ENCODE measurements around the gene GJA3. TPM values are rescaled to one million over a fixed set of nuclear protein-coding genes. Genes with fewer than 3 reads are reported as not detected.

GJA3 gene
- total and polyA plus RNA-seq, 9 donors, result 0.08 to 0.34 (median 0.15) TPM; not detected in 2

DNA sequence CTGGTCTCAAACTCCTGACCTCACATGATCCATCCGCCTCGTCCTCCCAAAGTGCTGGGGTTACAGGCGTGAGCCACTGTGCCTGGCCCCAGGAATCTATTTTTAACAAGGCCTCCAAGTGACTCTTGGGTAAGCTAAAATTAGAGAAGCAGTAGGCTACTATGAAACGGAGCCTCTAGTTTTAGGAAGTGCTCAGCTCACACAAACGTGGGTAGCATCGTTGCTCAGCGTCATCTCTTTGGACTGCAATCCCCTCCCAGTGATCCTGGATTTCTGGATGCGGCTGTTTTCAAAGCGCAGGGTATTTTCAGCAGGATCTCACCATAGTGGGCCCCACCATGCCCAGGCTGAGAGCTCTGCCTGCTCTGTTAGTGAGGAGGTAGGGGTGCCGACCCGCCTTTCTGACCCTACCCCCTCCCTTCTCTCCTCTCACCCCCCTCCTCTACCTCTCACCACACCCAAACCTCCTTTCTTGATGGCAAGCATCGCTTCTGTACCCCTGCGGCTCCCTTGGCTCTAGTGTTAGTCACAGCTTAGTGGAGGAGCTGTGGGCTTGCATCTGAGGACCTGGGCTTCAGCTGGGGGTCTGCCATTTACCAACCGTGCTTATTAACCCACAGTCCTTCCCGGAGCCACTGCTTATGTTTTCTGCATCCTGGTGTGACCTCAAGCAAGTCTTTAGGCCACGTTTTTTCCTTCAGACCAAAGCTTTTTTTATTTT lies 34.2 kb downstream of the GJA3 start:
- DNase-seq, result no peak
- H3K4me3 ChIP-seq, result no peak overlapping the region

DNA sequence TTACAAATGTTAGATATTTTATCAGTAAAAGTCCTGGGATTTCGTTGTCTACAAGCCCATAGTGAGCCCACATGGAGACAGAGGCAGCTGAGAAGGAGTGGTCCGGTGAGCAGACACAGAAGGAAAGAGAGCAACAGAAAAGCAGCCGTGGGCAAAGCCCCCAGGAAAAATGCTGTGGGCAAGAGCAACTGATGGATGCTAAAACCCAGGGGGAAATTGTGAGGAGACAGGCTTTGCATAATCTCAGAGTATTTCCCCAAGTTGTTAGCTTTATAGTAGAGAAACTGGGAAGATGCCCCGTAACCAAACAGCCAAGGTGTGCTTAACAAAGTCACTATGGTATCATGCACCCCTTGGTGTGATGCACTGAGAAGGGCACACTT lies 35.1 kb downstream of the GJA3 start:
- DNase-seq, result no peak
- no peak for TF ChIP-seq POLR2A (IDR thresholded peaks at IDR 0.05)
- no peak for TF ChIP-seq EP300 (IDR thresholded peaks at IDR 0.05)
- TF ChIP-seq, protein P1, sequence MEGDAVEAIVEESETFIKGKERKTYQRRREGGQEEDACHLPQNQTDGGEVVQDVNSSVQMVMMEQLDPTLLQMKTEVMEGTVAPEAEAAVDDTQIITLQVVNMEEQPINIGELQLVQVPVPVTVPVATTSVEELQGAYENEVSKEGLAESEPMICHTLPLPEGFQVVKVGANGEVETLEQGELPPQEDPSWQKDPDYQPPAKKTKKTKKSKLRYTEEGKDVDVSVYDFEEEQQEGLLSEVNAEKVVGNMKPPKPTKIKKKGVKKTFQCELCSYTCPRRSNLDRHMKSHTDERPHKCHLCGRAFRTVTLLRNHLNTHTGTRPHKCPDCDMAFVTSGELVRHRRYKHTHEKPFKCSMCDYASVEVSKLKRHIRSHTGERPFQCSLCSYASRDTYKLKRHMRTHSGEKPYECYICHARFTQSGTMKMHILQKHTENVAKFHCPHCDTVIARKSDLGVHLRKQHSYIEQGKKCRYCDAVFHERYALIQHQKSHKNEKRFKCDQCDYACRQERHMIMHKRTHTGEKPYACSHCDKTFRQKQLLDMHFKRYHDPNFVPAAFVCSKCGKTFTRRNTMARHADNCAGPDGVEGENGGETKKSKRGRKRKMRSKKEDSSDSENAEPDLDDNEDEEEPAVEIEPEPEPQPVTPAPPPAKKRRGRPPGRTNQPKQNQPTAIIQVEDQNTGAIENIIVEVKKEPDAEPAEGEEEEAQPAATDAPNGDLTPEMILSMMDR (IDR thresholded peaks at IDR 0.05), result no peak
- intact Hi-C loops (cut with DNase I), result no loop called here
- Histone ChIP-seq H3K9me3 (no peaks in the 10 kb centered on the region), H3K27ac (no peak overlapping the region), H3K36me3 (no peaks in the 10 kb centered on the region), H3K4me1 (ENCODE audit: insufficient read depth) (peaks cover 4% of the 10 kb centered on the region), H3K27me3 (no peaks in the 10 kb centered on the region), H3K4me3 (no peak overlapping the region)
- WGBS, 3 donors, result 48 to 57% (median 53%) methylated on average over 4 of the region's 4 CpGs

More for the DNA sequence above, 34.2 kb downstream of the GJA3 start:
- TF ChIP-seq, protein P1 (IDR thresholded peaks at IDR 0.05), result no peak
- TF ChIP-seq POLR2A (IDR thresholded peaks at IDR 0.05) (no peak), EP300 (IDR thresholded peaks at IDR 0.05) (no peak)
- H3K36me3 ChIP-seq, result no peaks in the 10 kb centered on the region
- peaks cover 4% of the 10 kb centered on the region for H3K4me1 ChIP-seq (ENCODE audit: insufficient read depth)
- no peak overlapping the region for H3K27ac ChIP-seq
- intact Hi-C loops (cut with DNase I), result no loop called here
- WGBS, 3 donors, result 63 to 74% (median 67%) methylated on average over 16 of the region's 16 CpGs
- H3K9me3 ChIP-seq, result no peaks in the 10 kb centered on the region
- H3K27me3 ChIP-seq, result no peaks in the 10 kb centered on the region

DNA sequence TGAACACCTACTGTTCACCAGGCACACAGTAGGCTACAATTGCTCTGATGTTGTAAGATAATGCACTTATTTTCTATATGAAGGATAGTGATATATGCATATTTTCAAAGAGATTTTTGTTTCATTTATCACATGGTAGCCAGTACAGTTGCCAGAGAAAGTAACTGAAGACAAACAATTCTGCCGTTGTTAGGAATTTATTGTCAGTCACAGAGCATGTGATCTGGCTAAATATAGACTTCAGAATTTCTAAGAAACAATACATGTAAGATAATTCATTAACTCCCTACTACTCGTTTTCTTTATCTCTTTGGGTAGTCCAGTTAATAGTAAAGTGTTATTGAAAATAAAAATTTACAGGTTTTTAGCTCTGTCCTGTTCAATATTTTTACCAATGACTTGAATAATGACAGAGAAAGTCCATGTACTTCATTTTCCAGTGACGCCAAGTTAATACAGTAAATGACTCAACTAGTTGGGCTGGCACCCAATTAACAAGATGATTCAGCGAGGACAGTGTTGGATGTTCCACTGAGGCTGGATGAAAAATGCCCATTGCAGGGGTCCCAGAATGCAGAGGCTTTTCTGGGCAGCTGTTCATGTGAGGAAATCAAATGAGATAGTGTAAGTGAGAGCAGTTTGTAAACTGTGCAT lies 35.6 kb downstream of the GJA3 start:
- TF ChIP-seq, protein P1 (IDR thresholded peaks at IDR 0.05), result no peak
- TF ChIP-seq EP300 (IDR thresholded peaks at IDR 0.05) (no peak), POLR2A (IDR thresholded peaks at IDR 0.05) (no peak)
- Histone ChIP-seq H3K4me1 (ENCODE audit: insufficient read depth) (peaks cover 4% of the 10 kb centered on the region), H3K9me3 (no peaks in the 10 kb centered on the region), H3K27me3 (no peaks in the 10 kb centered on the region), H3K27ac (no peak overlapping the region), H3K4me3 (no peak overlapping the region), H3K36me3 (no peaks in the 10 kb centered on the region)
- no peak for DNase-seq
- intact Hi-C loops (cut with DNase I), result no loop called here
- 20 to 22% (median 22%) methylated on average over 4 of the region's 4 CpGs for WGBS, 3 donors

DNA sequence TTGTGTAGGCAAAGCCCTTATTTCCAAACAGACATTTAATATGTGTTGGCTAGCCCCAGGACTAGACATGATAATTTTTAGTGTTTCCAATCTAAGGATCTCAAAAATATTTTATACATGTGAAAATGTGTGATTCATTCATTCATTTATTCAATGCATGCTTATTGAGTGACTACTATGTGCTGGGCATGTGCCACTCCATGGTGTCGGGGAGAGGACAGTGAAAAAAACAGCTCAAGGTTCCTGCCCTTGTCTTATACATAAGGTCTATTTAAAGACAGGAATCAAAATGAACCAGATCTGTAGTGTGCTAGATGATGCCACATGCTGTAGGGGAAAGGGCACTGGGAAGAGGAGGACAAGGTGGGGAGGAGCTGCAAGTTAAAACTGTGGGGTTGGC lies 36.5 kb downstream of the GJA3 start:
- Histone ChIP-seq H3K36me3 (no peaks in the 10 kb centered on the region), H3K9me3 (no peaks in the 10 kb centered on the region), H3K27me3 (no peaks in the 10 kb centered on the region), H3K4me3 (no peak overlapping the region), H3K4me1 (ENCODE audit: insufficient read depth) (peaks cover 4% of the 10 kb centered on the region), H3K27ac (no peak overlapping the region)
- DNase-seq, result no peak
- intact Hi-C loops (cut with DNase I), result no loop called here
- 71 to 80% (median 78%) methylated on average over 1 of the region's 1 CpG for WGBS, 3 donors
- TF ChIP-seq EP300 (IDR thresholded peaks at IDR 0.05) (no peak), POLR2A (IDR thresholded peaks at IDR 0.05) (no peak)
- TF ChIP-seq, protein P1 (IDR thresholded peaks at IDR 0.05), result no peak

All from ovary (tissue), 9 donors.